Measurements from ENCODE around the gene ANKFY1.

GRCh38 chr17:4221163-4221562 lies 42.6 kb downstream of the ANKFY1 start:
- TF ChIP-seq CTCF (IDR thresholded peaks at IDR 0.05; ENCODE audit: low read depth, low read length), result no peak
- no peak for TF ChIP-seq EZH2phosphoT487 (IDR thresholded peaks at IDR 0.05; ENCODE audit: low read depth)
